Fibroblast of the aortic adventitia (primary cell): Measurements from ENCODE around the gene ZSCAN4. TPM values are rescaled to one million over a fixed set of nuclear protein-coding genes. Genes with fewer than 3 reads are reported as not detected.

Experiments used
- DNase-seq: peaks from one replicate; pipeline ENCODE4 v3.0.0-alpha.2; 2010; ENCODE audit warnings: low read depth
- H3K4me3 ChIP-seq: 2 replicates; pipeline ENCODE4 v1.5.1; 2011; ENCODE audit warnings: low read depth, mild to moderate bottlenecking, control low read depth, low read length, moderate library complexity
- total RNA-seq: library from RNA; depleted of rRNA; stranded (reverse); fragments of >200 nt; gene quantifications from 2 replicates; pipeline ENCODE4 v1.2.3, GENCODE V29; 2012; ENCODE audit warnings: low replicate concordance
- TF ChIP-seq, protein P1 (sequence below): IDR thresholded peaks from 2 replicates; pipeline ENCODE4 v1.5.1; 2011; ENCODE audit warnings: mild to moderate bottlenecking, low read length, control low read depth, inconsistent platforms; ENCODE audit not compliant: insufficient read depth

ZSCAN4 gene, protein sequence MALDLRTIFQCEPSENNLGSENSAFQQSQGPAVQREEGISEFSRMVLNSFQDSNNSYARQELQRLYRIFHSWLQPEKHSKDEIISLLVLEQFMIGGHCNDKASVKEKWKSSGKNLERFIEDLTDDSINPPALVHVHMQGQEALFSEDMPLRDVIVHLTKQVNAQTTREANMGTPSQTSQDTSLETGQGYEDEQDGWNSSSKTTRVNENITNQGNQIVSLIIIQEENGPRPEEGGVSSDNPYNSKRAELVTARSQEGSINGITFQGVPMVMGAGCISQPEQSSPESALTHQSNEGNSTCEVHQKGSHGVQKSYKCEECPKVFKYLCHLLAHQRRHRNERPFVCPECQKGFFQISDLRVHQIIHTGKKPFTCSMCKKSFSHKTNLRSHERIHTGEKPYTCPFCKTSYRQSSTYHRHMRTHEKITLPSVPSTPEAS
- total RNA-seq: not detected in 2 replicates

DNA sequence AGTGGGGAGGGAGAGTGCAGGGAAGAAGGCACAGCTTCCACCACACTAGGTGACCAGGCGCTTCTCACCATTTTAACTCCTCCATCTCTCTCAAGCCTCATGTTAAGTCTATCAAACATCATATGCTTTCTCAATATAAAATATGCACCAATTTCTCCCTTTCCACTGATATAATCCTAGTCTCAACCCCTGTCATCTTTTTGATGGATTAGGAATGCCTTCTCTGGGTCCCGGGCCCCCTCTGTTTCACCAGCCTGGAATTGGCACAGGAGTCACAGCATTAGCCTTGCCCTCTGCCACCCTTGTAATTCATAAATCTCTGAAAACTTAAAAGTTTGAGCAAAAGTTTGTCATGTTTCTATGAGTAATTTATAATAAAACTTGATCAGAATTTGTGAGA is at the start of gene ZSCAN4:
TSS of gene ZSCAN4 (plus strand) at position 301 of the 400 bp plus-strand sequence. CDS start 7,211 bp downstream, outside the sequence.
- DNase-seq: no peak
- TF ChIP-seq, protein P1, sequence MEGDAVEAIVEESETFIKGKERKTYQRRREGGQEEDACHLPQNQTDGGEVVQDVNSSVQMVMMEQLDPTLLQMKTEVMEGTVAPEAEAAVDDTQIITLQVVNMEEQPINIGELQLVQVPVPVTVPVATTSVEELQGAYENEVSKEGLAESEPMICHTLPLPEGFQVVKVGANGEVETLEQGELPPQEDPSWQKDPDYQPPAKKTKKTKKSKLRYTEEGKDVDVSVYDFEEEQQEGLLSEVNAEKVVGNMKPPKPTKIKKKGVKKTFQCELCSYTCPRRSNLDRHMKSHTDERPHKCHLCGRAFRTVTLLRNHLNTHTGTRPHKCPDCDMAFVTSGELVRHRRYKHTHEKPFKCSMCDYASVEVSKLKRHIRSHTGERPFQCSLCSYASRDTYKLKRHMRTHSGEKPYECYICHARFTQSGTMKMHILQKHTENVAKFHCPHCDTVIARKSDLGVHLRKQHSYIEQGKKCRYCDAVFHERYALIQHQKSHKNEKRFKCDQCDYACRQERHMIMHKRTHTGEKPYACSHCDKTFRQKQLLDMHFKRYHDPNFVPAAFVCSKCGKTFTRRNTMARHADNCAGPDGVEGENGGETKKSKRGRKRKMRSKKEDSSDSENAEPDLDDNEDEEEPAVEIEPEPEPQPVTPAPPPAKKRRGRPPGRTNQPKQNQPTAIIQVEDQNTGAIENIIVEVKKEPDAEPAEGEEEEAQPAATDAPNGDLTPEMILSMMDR: no peak
- no peak within 1 kb of the TSS for H3K4me3 ChIP-seq

DNA sequence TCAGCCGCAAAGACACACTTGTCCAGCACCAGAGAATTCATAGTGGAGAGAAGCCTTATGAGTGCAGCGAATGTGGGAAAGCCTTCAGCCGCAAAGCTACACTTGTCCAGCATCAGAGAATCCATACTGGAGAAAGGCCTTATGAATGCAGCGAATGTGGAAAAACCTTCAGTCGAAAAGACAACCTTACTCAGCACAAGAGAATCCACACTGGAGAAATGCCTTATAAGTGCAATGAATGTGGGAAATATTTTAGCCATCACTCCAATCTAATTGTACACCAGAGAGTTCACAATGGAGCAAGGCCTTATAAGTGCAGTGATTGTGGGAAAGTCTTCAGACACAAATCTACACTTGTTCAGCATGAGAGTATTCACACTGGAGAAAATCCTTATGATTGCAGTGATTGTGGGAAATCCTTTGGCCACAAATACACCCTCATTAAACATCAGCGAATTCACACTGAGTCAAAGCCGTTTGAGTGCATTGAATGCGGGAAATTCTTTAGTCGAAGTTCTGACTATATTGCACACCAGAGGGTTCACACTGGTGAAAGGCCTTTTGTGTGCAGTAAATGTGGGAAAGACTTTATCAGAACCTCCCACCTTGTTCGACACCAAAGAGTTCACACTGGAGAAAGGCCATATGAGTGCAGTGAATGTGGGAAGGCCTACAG is 47.9 kb upstream of the ZSCAN4 start:
- TF ChIP-seq, protein P1: no peak
- no peak overlapping the region for H3K4me3 ChIP-seq
- DNase-seq: peak; percentile 9

DNA sequence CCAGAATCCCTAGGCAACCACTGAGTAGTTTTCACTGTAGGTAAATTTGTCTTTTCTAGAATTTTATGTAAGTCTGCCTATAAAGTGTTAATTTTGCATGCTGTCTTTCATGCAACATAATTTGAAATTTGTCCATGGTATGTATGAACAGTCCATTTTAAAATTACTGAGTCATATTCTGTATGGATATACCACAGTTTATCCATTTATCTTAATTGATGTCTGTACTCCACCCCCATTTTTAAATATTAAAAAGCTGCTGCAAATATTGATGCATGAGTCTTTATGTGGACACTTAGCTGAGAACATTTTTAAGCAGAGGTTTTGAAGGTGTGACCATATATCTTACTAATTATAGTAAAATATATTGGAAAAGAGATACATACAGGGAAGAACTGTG is 45.6 kb upstream of the ZSCAN4 start:
- TF ChIP-seq, protein P1: no peak
- H3K4me3 ChIP-seq: no peak overlapping the region
- DNase-seq: no peak

DNA sequence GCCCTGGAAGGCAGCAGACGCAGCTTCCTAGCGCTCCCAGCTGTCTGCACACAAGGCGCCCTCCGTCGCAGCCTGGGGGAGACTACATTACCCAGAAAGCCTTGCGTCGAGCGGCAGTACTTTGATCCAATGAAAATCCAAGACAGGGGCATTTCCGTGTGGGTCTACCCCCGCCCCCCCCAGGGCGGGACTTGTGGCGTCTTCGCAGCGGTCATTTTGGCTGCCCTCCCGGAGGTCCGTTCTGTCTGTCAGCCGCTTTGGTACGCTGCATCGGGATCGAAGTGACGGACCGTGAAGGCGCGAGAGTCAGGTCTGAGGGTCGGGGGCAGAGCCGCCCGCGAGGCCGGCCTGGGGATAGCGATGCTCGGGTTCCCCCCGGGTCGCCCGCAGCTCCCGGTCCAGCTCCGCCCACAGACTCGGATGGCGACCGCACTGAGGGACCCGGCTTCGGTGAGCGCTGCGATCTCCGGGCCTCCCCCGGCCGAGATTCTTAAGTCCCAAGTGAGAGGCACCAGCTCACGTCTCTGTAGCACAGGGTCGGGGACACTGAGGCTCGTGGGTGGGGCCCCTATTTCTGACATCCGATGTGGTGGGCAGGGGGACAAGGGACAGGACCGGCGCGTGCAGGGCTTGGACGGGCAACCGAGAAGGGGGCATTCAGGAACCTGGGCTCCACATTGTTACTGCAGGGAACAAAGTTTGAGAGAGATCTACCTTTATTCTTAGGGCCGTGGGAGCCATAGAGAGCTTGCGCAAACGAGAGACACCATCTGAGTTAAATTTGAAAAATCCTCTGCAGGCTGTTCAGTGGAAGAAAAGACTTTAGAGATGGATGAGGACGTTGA is 35.5 kb upstream of the ZSCAN4 start, which contains the start of gene ZNF211:
TSS of gene ZNF211 (plus strand) at position 182 of the 845 bp plus-strand sequence. CDS start at position 361, 179 bp downstream.
- TF ChIP-seq, protein P1: no peak
- peak; percentile 93 for DNase-seq
- H3K4me3 ChIP-seq: peak within 1 kb of the TSS; percentile 87

DNA sequence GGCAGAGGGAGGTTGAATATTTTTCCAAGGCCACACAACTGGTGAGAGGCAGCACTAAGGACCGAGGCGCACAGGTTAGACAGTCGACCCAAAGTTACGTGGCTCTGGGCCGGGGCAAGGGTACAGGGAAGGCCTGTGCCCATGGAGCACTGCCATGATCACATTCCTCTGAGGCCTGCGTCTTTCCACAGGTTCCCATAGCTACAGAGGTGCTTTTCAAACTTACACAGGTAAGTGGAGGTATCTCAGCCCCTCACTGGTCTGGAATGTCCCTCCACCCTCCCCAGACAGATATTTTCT is 35.0 kb upstream of the ZSCAN4 start:
- DNase-seq: no peak
- TF ChIP-seq, protein P1: no peak
- peak overlapping the region; percentile 87 for H3K4me3 ChIP-seq

DNA sequence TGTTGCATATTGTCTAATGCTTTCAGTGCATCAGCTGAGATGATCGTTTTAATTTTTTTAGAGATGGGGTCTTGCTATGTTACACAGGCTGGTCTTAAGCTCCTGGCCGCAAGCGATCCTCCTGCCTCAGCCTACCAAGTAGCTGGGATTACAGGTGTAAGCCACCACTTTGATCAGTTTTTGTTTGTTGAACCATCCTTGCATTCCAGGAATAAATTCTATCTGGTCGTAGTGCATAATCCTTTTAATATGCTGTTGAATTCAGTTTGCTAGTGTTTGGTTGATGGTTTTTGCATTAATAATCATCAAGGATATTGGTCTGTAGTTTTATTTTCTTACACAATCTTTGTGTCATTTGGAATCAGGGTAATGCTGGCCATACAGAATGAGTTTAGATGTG is 31.4 kb upstream of the ZSCAN4 start:
- TF ChIP-seq, protein P1: no peak
- no peak for DNase-seq
- no peak overlapping the region for H3K4me3 ChIP-seq
